Measurements from ENCODE around the gene ZFX. TPM values are rescaled to one million over a fixed set of nuclear protein-coding genes. Genes with fewer than 3 reads are reported as not detected.
"Not testable (repeated sequence)": the region's sequence is repeated elsewhere in the genome, so short reads cannot be mapped to it uniquely, and the experiment has no call there.

ZFX gene
- total RNA-seq, 1 donor from 2014 or later: 67.0 TPM

DNA sequence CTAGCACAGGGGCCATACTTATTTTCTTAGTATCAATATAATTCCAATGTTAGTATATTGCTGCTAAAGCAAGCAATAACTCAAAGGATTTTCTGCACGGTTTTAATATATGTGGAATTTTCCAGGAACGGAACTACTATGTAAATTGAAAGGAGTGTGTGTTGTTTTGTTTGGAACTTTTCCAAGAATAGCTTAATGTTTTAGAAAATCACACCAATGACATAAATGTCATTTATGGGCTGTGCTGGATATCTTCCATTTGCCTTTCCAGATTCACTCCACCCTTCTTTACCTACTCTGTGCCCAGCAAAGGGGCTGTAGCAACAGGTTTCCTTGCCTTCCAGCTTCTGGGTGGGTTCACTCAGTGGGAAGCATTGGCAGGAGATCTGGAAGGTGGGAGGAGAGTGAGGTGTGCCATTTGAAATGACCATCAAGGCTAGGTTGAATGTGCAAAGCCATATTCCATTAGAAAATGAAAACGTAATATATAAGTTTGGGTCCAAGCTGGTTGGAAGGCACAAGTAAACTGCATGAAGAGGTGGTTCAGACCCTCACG is 25.2 kb upstream of the ZFX start:
- no peaks in the 10 kb centered on the region for H3K4me1 Mint-ChIP-seq
- no peak overlapping the region for H3K4me3 Mint-ChIP-seq
- H3K9me3 Mint-ChIP-seq: no peaks in the 10 kb centered on the region
- ATAC-seq (ENCODE audit: low read depth) (no peak), DNase-seq (no peak)
- H3K36me3 Mint-ChIP-seq (ENCODE audit: low read depth): no peaks in the 10 kb centered on the region
- POLR2A ChIA-PET: no interaction called here
- intact Hi-C loops (cut with micrococcal nuclease): no loop called here
- CTCF ChIA-PET: no interaction called here
- TF ChIP-seq, protein P1, sequence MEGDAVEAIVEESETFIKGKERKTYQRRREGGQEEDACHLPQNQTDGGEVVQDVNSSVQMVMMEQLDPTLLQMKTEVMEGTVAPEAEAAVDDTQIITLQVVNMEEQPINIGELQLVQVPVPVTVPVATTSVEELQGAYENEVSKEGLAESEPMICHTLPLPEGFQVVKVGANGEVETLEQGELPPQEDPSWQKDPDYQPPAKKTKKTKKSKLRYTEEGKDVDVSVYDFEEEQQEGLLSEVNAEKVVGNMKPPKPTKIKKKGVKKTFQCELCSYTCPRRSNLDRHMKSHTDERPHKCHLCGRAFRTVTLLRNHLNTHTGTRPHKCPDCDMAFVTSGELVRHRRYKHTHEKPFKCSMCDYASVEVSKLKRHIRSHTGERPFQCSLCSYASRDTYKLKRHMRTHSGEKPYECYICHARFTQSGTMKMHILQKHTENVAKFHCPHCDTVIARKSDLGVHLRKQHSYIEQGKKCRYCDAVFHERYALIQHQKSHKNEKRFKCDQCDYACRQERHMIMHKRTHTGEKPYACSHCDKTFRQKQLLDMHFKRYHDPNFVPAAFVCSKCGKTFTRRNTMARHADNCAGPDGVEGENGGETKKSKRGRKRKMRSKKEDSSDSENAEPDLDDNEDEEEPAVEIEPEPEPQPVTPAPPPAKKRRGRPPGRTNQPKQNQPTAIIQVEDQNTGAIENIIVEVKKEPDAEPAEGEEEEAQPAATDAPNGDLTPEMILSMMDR (IDR thresholded peaks at IDR 0.05): no peak
- H3K27ac Mint-ChIP-seq: no peak overlapping the region
- H3K27me3 Mint-ChIP-seq: no peaks in the 10 kb centered on the region

DNA sequence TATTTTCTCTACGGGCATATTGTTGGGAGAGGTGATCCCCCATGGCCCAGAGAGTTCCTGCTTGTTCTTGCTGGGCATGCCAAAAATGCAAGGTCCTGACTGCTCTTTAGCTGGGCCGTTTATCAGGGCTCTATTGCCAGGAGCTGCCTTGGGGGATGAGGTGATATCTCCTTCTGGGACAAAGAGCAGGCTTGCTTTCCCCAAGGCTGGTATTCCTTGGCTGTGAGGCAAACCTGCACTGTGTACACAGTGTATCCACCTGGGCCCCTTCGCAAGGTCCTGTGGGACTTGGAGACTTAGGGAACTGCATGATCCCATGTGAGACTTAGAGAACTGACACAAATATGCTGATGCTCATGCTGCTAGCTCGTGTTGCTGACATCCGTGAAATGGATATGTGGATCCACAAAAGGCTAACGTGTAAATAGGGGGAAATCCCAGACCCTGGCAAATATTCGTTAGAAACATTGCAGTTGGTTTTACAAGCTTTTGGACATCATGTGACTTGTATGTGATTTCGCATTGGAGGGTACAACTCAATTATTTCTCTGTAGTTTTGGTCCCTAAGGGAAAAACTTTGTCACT is 24.4 kb upstream of the ZFX start:
- CTCF ChIA-PET: no interaction called here
- H3K36me3 Mint-ChIP-seq (ENCODE audit: low read depth): no peaks in the 10 kb centered on the region
- no peaks in the 10 kb centered on the region for H3K9me3 Mint-ChIP-seq
- intact Hi-C loops (cut with micrococcal nuclease): no loop called here
- POLR2A ChIA-PET: no interaction called here
- ATAC-seq (ENCODE audit: low read depth) (no peak), DNase-seq (no peak)
- H3K4me3 Mint-ChIP-seq: no peak overlapping the region
- TF ChIP-seq, protein P1 (IDR thresholded peaks at IDR 0.05): no peak
- H3K27me3 Mint-ChIP-seq: no peaks in the 10 kb centered on the region
- H3K27ac Mint-ChIP-seq: no peak overlapping the region
- no peaks in the 10 kb centered on the region for H3K4me1 Mint-ChIP-seq

DNA sequence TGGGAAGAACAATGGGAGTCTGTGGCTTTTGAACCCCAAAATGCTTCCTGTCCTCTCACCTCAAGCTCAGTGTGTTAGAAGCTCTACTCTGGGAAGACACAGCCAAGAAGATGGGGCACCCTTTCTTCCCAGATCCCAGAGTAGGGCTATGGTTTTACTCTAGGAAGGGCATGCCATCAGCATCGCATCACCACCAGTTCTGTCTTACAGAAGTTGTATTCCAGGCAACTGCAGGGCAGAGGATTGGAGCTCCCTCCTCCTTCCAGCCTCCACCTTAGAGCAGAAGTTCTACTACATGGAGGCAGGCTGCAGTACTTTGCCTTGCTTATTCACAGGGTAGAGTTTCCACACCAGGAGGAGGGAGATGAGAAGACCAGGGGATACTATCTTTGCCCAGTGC is 18.1 kb upstream of the ZFX start:
- intact Hi-C loops (cut with micrococcal nuclease): no loop called here
- no peak overlapping the region for H3K27ac Mint-ChIP-seq
- no peaks in the 10 kb centered on the region for H3K36me3 Mint-ChIP-seq (ENCODE audit: low read depth)
- H3K9me3 Mint-ChIP-seq: no peaks in the 10 kb centered on the region
- DNase-seq: no peak
- H3K4me3 Mint-ChIP-seq: no peak overlapping the region
- POLR2A ChIA-PET: no interaction called here
- CTCF ChIA-PET: no interaction called here
- TF ChIP-seq, protein P1 (IDR thresholded peaks at IDR 0.05): no peak
- no peak for ATAC-seq (ENCODE audit: low read depth)
- no peaks in the 10 kb centered on the region for H3K27me3 Mint-ChIP-seq
- no peaks in the 10 kb centered on the region for H3K4me1 Mint-ChIP-seq

DNA sequence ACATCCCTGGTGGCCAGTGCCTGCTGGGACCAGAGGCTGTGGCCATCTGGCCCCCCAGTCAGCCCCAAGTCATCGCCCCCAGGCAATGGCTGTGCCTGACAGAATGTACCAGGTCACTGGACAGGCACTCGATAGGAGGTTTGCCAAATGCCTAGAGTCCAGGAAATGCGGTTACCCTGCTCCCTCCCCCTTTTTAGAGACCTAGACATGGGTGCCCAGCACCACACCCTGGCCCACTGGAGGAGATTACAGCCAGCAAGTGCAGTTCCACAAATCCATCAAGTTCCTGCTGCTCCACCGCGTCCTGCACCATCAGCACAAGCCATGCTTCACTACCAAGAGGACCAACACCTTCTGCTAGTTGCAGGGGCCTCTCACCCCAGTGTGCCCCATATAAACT is 16.2 kb upstream of the ZFX start:
- no peak for ATAC-seq (ENCODE audit: low read depth)

DNA sequence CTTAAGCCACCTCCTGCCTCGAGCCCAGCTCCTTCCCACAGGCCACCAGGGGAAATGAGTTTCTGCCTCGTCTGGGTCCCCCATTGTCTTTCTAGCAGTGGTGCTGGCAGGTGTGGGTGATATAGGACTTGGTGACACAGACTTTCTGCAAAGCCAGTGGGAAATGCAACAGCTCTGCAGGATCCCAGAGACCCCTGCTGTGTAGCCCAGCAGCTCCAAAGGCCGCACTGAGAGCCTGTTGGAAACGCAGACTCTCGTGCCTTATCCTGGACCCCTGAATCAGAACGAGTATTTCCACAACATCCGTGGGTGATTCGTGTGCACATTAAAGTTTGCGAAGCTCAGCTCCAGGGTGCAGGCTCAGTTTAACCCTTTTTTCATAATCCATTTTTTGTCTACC is 13.8 kb upstream of the ZFX start:
- H3K36me3 Mint-ChIP-seq (ENCODE audit: low read depth); POLR2A ChIA-PET; H3K4me1 Mint-ChIP-seq; H3K27me3 Mint-ChIP-seq; CTCF ChIA-PET; H3K9me3 Mint-ChIP-seq; H3K27ac Mint-ChIP-seq; H3K4me3 Mint-ChIP-seq; DNase-seq; intact Hi-C loops (cut with micrococcal nuclease); ATAC-seq (ENCODE audit: low read depth): not testable (repeated sequence)

More for the DNA sequence above, 16.2 kb upstream of the ZFX start:
- H3K36me3 Mint-ChIP-seq (ENCODE audit: low read depth): no peaks in the 10 kb centered on the region
- no peaks in the 10 kb centered on the region for H3K9me3 Mint-ChIP-seq
- ChIA-PET CTCF (no interaction called here), POLR2A (no interaction called here)
- no peak for DNase-seq
- no peaks in the 10 kb centered on the region for H3K4me1 Mint-ChIP-seq
- TF ChIP-seq, protein P1 (IDR thresholded peaks at IDR 0.05): no peak
- H3K27me3 Mint-ChIP-seq: no peaks in the 10 kb centered on the region
- intact Hi-C loops (cut with micrococcal nuclease): no loop called here
- no peak overlapping the region for H3K4me3 Mint-ChIP-seq
- no peak overlapping the region for H3K27ac Mint-ChIP-seq

DNA sequence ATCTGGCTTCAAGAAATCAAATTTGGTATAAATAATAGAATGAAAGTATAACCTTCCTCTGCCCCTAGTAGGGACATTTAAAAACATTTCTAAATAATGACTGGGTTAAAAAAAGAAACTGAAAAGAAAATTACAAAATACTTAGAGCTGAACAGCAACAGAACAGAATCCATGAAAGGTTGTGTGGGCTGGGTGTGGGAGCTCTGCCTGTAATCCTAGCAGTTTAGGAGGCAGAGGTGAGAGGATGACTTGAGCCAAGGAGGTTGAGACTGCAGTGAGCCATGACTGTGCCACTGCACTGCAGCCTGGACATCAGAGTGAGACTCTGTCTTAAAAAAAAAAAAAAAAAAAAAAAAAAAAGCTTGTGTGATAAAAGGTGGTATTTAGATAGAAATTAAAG is 12.3 kb upstream of the ZFX start:
- no peaks in the 10 kb centered on the region for H3K36me3 Mint-ChIP-seq (ENCODE audit: low read depth)
- no peak overlapping the region for H3K27ac Mint-ChIP-seq
- ChIA-PET POLR2A (interaction anchor here (0.6 kb wide), 1 partner anchor 23 kb away, joined by 4 read pairs; no protein-coding TSS in a partner anchor), CTCF (no interaction called here)
- no peaks in the 10 kb centered on the region for H3K4me1 Mint-ChIP-seq
- H3K4me3 Mint-ChIP-seq: no peak overlapping the region
- TF ChIP-seq, protein P1 (IDR thresholded peaks at IDR 0.05): no peak
- H3K9me3 Mint-ChIP-seq: no peaks in the 10 kb centered on the region
- DNase-seq (no peak), ATAC-seq (ENCODE audit: low read depth) (no peak)
- no peaks in the 10 kb centered on the region for H3K27me3 Mint-ChIP-seq
- intact Hi-C loops (cut with micrococcal nuclease): no loop called here

DNA sequence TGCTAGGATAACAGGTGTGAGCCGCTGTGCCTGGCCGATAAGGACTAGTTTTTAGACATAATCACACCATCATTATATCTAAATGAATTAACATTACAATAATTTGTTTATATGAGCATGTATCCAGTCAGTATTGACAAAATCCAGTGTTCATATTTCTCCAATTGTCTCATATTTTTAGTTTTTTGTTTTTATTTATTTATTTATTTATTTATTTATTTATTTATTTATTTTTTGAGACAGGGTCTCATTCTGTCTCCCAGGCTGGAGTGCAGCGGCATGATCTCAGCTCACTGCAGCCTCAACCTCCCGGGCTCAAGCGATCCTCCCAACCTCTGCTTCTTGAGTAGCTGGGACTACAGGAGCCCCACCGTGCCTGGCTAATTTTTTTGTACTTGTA is 5.5 kb upstream of the ZFX start:
- intact Hi-C loops (cut with micrococcal nuclease): loop anchor here (10.0 kb wide), 1 partner anchor 479 kb away; the partner anchor contains the start of gene PRDX4
- H3K36me3 Mint-ChIP-seq (ENCODE audit: low read depth); DNase-seq; H3K4me3 Mint-ChIP-seq; CTCF ChIA-PET; H3K27ac Mint-ChIP-seq; H3K9me3 Mint-ChIP-seq; H3K27me3 Mint-ChIP-seq; ATAC-seq (ENCODE audit: low read depth): not testable (repeated sequence)
- POLR2A ChIA-PET: interaction anchor here (0.6 kb wide), 1 partner anchor 39 kb away, joined by 4 read pairs; no protein-coding TSS in a partner anchor
- H3K4me1 Mint-ChIP-seq: peaks cover 24% of the 10 kb centered on the region
